ENCODE measurements around the gene GRB7. TPM values are rescaled to one million over a fixed set of nuclear protein-coding genes. Genes with fewer than 3 reads are reported as not detected.

Gene GRB7
- total and polyA plus RNA-seq, 2 of the 4 experiments (the other 2 are of a cell fraction), result 0.18 to 0.36 TPM

DNA sequence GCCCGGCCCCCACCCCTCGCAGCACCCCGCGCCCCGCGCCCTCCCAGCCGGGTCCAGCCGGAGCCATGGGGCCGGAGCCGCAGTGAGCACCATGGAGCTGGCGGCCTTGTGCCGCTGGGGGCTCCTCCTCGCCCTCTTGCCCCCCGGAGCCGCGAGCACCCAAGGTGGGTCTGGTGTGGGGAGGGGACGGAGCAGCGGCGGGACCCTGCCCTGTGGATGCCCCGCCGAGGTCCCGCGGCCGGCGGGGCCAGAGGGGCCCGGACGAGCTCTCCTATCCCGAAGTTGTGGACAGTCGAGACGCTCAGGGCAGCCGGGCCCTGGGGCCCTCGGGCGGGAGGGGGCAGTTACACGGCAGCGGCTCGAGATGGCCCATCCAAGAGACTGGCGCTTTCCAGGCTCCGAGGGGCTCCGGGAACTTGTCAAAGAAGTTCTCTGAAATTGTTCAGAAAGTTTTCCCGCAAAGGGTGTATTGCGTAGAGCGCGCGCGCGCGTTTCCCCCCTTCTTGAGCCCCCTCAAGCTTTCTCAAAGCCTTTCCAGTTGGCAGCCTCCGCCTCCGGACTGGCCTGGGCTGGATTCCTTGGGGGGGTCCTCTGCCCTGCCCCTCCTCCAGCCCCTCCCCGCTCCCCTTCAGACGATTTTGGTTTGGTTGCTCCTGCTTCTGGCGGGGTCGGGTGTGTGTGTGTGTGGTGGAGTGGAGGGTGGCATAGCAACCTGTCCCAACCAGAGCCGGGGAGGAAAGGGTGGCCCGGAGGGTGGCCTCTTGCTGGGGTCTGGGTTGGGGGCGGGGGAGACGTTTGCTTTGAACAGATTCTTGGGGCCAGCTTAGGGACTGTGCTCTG lies 37.4 kb upstream of the GRB7 start:
- peak overlapping the region; percentile 90 for H3K4me3 ChIP-seq (ENCODE audit: insufficient read depth, low read depth, low read length)
- CTCF ChIA-PET, result interaction anchor here (1.3 to 1.5 kb wide), 2 partner anchors 12 to 30 kb away, joined by 5 to 7 read pairs; partner anchors contain the start of gene PGAP3
- ATAC-seq (ENCODE audit: low read depth), result peak; percentile 64
- H3K36me3 ChIP-seq (ENCODE audit: control insufficient read depth, insufficient read depth, low read length), result no peaks in the 10 kb centered on the region
- peak overlapping the region; percentile 33 for H3K23ac ChIP-seq (ENCODE audit: low read depth, low read length)
- BruUV-seq (replicated peaks), result no TSS peak
- dilution Hi-C loops (cut with HindIII; ENCODE audit: low sequenced_read_pairs, unreplicated experiment) (no loop called here), intact Hi-C loops (cut with micrococcal nuclease) (no loop called here), in situ Hi-C loops (cut with MboI; ENCODE audit: low sequenced_read_pairs) (no loop called here)
- peaks cover 21% of the 10 kb centered on the region for H3K4me1 ChIP-seq (ENCODE audit: control insufficient read depth, insufficient read depth, low read length)
- H2BK120ac ChIP-seq (ENCODE audit: low read depth, low read length), result no peak overlapping the region; the same call in 1 of the 2 replicates
- H3K56ac ChIP-seq (ENCODE audit: extremely low read depth, insufficient read depth, low read length), result peak overlapping the region; percentile 19; the same call in 1 of the 2 replicates
- peak overlapping the region; percentile 94 for H2AK9ac ChIP-seq (replicated peaks; ENCODE audit: low read depth, low read length, poor library complexity)
- peak; percentile 7 for DNase-seq
- H3K79me1 ChIP-seq (ENCODE audit: low read depth in 1 of 2, low read length in 2 of 2), result peaks cover 0 to 55% of the 10 kb centered on the region in 2 experiments; a peak in 3 of 4 replicates
- H4K5ac ChIP-seq (ENCODE audit: low read depth, low read length), result 0 out of 2 replicates have a peak overlapping the region, but pooled peaks have one; percentile 38
- peak overlapping the region; percentile 46 for H4K91ac ChIP-seq (ENCODE audit: insufficient read depth, low read depth, low read length)
- H4K8ac ChIP-seq (ENCODE audit: low read depth in 2 of 2, low read length in 2 of 2), result peak overlapping the region; percentile 21 to 55; a peak in 1 of 4 replicates
- H3K9me3 ChIP-seq (ENCODE audit: control insufficient read depth, insufficient read depth, low read length), result no peaks in the 10 kb centered on the region
- 2% methylated on average over 17 of the region's 57 CpGs; no CpG with 5 or more reads in 1 of the 2 experiments for WGBS, 2 experiments (ENCODE audit: extremely low coverage in 2 of 2, insufficient read length in 1 of 2)
- H3K14ac ChIP-seq (replicated peaks; ENCODE audit: low read depth, low read length), result peak overlapping the region; percentile 68
- no peak overlapping the region for H3K18ac ChIP-seq (ENCODE audit: low read depth, low read length)
- H2BK20ac ChIP-seq (ENCODE audit: low read depth, low read length), result no peak overlapping the region
- peak overlapping the region; percentile 87 for H3K9ac ChIP-seq (ENCODE audit: low read depth, low read length)
- peaks cover 23% of the 10 kb centered on the region for H3K9me1 ChIP-seq (ENCODE audit: insufficient read depth, low read length)
- H4K20me1 ChIP-seq (ENCODE audit: insufficient read depth, low read length), result peaks cover 41% of the 10 kb centered on the region
- no peak overlapping the region for H2BK15ac ChIP-seq (ENCODE audit: low read depth, low read length)
- H3K4me2 ChIP-seq (ENCODE audit: low read depth, low read length), result peak overlapping the region; percentile 99
- H3K27ac ChIP-seq (ENCODE audit: insufficient read depth, low read length), result peak overlapping the region; percentile 46; the same call in 1 of the 2 replicates
- peak overlapping the region; percentile 62 for H2AK5ac ChIP-seq (ENCODE audit: low read depth, low read length)
- POLR2A ChIA-PET (ENCODE audit: unreplicated experiment), result interaction anchor here (0.6 kb wide), 2 partner anchors 12 to 77 kb away, joined by 4 to 6 read pairs; partner anchors contain the start of gene PGAP3
- H2AFZ ChIP-seq (replicated peaks; ENCODE audit: low read length, poor library complexity), result peak overlapping the region; percentile 89
- H2BK5ac ChIP-seq (ENCODE audit: low read depth, low read length, poor library complexity, severe bottlenecking), result no peak overlapping the region
- TF ChIP-seq CTCF (conservative IDR thresholded peaks at IDR 0.05; ENCODE audit: low read depth, low read length) (no peak), NFE2L2 (IDR thresholded peaks at IDR 0.05; ENCODE audit: low read depth, low read length) (no peak)
- no peaks in the 10 kb centered on the region for H3K27me3 ChIP-seq (ENCODE audit: control insufficient read depth, insufficient read depth, low read length)
- H3K4ac ChIP-seq (ENCODE audit: low read depth, low read length), result peak overlapping the region; percentile 83

Measured in IMR-90 (cell line).